ENCODE measurements around the gene CIRBP. TPM values are rescaled to one million over a fixed set of nuclear protein-coding genes. Genes with fewer than 3 reads are reported as not detected.

CIRBP gene
- total RNA-seq, 2 donors from 2014 or later: 282 to 301 TPM

DNA sequence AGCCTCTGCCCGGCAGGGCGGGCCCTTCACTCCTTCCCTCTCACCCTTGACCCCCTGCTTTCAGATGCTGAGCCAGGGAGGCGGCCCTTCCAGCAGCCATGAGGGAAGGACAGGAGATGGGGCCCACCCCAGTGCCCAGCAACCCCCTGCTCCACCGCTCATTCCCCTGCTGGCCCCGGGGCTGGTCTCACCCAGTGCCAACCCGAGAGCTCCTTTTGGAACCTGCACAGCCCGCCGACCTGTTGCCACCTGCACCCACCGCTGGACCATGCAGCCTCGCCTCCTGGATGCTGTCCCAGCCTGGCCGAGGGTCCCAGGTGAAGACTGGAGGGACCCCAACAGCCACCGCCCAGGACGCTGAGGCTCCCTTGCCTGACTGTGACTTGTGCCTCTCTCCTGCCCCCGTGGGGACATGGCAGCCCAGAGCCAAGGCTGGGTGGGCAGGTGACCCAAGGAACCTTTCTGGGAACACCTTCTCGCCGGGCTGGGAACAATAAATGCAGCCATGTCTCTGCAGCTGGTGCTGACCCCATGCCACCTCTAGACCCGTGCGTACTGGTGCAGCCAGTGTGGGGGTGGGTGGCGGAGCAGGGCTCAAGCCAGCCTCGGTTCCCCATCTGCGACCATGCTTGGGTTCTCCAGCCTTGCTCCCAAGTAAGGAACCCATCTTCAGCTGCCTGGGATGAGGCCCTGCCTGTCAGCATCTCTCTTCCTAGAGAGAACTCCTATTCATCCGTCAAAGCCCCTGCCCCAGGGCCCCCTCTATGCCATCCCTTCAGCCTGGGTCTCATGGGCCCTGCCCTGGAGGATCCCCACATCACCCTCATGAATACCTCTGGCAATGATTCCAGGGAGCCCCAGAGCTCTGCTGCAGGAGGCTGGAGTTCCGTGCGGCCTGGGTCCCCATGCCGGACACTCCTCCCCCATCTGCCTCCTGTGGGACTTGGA is 9.9 kb downstream of the CIRBP start:
- peaks cover 4% of the 10 kb centered on the region for H3K4me1 Mint-ChIP-seq
- Histone ChIP-seq H3K36me3 (ENCODE audit: control insufficient read depth, insufficient read depth, low read length) (peaks cover 26% of the 10 kb centered on the region), H3K27ac (ENCODE audit: low read depth, low read length) (no peak overlapping the region), H3K27me3 (ENCODE audit: control insufficient read depth, insufficient read depth, low read length, poor library complexity, severe bottlenecking) (no peaks in the 10 kb centered on the region), H3K9me3 (ENCODE audit: control insufficient read depth, low read length) (no peaks in the 10 kb centered on the region), H3K4me3 (ENCODE audit: low read length) (no peak overlapping the region), H3K4me1 (ENCODE audit: control insufficient read depth, insufficient read depth, low read length) (peaks cover 8% of the 10 kb centered on the region), H3K9ac (ENCODE audit: extremely low read depth, low read length, poor library complexity, severe bottlenecking) (no peak overlapping the region)
- peaks cover 28% of the 10 kb centered on the region for H3K36me3 Mint-ChIP-seq (ENCODE audit: low read depth)
- H3K27ac Mint-ChIP-seq: no peak overlapping the region
- WGBS, 2 experiments (ENCODE audit: insufficient coverage in 1 of 2, insufficient read length in 1 of 2): 93 to 94% methylated on average over 16 to 25 of the region's 25 CpGs
- DNase-seq: no peak
- H3K4me3 Mint-ChIP-seq: no peak overlapping the region
- TF ChIP-seq, protein P1, sequence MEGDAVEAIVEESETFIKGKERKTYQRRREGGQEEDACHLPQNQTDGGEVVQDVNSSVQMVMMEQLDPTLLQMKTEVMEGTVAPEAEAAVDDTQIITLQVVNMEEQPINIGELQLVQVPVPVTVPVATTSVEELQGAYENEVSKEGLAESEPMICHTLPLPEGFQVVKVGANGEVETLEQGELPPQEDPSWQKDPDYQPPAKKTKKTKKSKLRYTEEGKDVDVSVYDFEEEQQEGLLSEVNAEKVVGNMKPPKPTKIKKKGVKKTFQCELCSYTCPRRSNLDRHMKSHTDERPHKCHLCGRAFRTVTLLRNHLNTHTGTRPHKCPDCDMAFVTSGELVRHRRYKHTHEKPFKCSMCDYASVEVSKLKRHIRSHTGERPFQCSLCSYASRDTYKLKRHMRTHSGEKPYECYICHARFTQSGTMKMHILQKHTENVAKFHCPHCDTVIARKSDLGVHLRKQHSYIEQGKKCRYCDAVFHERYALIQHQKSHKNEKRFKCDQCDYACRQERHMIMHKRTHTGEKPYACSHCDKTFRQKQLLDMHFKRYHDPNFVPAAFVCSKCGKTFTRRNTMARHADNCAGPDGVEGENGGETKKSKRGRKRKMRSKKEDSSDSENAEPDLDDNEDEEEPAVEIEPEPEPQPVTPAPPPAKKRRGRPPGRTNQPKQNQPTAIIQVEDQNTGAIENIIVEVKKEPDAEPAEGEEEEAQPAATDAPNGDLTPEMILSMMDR (conservative IDR thresholded peaks at IDR 0.05): no peak
- H3K9me3 Mint-ChIP-seq: no peaks in the 10 kb centered on the region
- H3K27me3 Mint-ChIP-seq (ENCODE audit: insufficient read depth): no peaks in the 10 kb centered on the region

DNA sequence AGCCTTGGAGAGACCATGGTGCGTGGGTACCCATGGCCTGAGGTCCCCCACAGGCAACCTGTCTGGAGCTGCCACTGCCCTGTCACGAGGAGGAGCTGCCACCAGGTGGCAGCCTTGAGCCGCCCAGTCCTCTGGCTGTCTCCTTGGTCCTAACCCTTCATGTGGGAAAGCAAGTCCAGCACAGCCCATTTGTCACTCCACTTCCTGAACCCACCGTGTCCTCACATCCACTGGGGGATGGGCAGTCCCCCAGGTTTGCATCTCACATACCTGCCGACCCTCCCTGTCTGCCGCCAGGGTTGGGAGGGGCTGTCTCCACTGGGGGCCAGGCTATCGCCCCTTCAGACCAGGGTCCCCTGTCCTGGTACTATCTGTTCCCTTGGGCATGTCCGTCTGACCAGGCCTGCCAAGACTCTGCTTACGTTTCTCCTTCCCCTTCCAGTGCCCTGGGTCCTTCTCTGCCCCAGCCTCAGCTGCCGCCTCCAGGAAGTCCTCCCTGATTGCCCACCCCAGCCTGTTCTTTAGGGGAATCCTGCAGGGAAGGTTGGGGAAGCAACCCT is 10.7 kb downstream of the CIRBP start:
- Mint-ChIP-seq H3K36me3 (ENCODE audit: low read depth) (peaks cover 23% of the 10 kb centered on the region), H3K4me1 (peaks cover 7% of the 10 kb centered on the region), H3K27ac (no peak overlapping the region), H3K4me3 (no peak overlapping the region), H3K27me3 (ENCODE audit: insufficient read depth) (peaks cover 3% of the 10 kb centered on the region), H3K9me3 (no peaks in the 10 kb centered on the region)
- Histone ChIP-seq H3K4me3 (ENCODE audit: low read length) (no peak overlapping the region), H3K4me1 (ENCODE audit: control insufficient read depth, insufficient read depth, low read length) (peaks cover 9% of the 10 kb centered on the region), H3K27me3 (ENCODE audit: control insufficient read depth, insufficient read depth, low read length, poor library complexity, severe bottlenecking) (no peaks in the 10 kb centered on the region), H3K9me3 (ENCODE audit: control insufficient read depth, low read length) (no peaks in the 10 kb centered on the region), H3K9ac (ENCODE audit: extremely low read depth, low read length, poor library complexity, severe bottlenecking) (no peak overlapping the region), H3K27ac (ENCODE audit: low read depth, low read length) (no peak overlapping the region), H3K36me3 (ENCODE audit: control insufficient read depth, insufficient read depth, low read length) (peaks cover 18% of the 10 kb centered on the region)
- TF ChIP-seq, protein P1 (conservative IDR thresholded peaks at IDR 0.05): peak; percentile 98
- DNase-seq: peak; percentile 96
- 39 to 47% methylated on average over 9 to 10 of the region's 10 CpGs for WGBS, 2 experiments (ENCODE audit: insufficient coverage in 1 of 2, insufficient read length in 1 of 2)

DNA sequence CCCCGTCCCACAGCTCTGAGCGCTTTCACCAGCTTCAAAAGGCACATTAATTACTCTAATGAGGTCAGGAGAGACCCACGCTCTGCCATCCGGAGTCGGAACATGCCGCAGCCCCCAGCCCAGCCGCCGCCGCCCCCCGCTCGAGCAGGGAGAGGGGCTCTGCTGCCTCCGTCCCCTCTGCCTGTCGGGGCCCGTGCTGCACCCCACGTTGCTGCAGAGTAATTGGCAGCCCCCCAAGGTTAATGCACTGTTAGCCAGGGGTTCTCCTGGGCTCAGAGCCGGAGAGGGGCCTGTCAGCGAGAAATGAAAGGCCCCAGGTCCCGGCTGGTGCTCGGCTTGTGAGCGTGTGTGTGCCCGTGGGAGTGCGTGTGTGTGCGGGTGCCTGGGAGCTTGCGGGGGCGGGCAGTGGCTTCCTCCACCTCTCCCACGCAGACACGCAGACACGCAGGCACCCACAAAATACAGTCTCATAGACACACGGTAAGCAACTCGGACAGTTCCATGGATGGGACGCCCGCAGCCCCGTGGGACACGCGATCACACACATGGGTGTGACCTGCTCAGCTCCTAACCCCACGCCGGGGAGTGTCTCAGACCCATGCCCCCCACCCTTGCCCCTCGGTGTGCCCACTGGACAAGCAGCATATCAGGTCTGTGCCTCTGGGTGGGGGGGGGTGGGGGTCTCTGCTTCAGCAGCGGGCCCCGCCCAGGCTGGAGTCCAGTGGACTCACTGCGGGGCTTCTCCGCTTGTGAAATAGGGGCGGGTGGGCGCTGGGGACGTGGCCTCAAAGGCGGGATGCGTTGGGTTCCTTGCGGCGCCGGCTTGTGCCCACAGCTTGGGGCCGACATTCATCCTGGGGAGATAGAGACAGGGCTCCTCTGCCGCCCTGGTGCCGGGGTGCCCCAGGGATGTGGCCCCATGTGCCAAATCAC is 11.8 kb downstream of the CIRBP start:
- H3K27ac ChIP-seq (ENCODE audit: low read depth, low read length): no peak overlapping the region
- H3K9me3 ChIP-seq (ENCODE audit: control insufficient read depth, low read length): no peaks in the 10 kb centered on the region
- Mint-ChIP-seq H3K27me3 (ENCODE audit: insufficient read depth) (peaks cover 5% of the 10 kb centered on the region), H3K9me3 (no peaks in the 10 kb centered on the region), H3K27ac (no peak overlapping the region), H3K36me3 (ENCODE audit: low read depth) (peaks cover 23% of the 10 kb centered on the region), H3K4me3 (no peak overlapping the region), H3K4me1 (peaks cover 10% of the 10 kb centered on the region)
- H3K9ac ChIP-seq (ENCODE audit: extremely low read depth, low read length, poor library complexity, severe bottlenecking): no peak overlapping the region
- no peak for DNase-seq
- 94 to 98% methylated on average over 35 to 52 of the region's 53 CpGs for WGBS, 2 experiments (ENCODE audit: insufficient coverage in 1 of 2, insufficient read length in 1 of 2)
- no peaks in the 10 kb centered on the region for H3K27me3 ChIP-seq (ENCODE audit: control insufficient read depth, insufficient read depth, low read length, poor library complexity, severe bottlenecking)
- H3K4me3 ChIP-seq (ENCODE audit: low read length): no peak overlapping the region
- H3K36me3 ChIP-seq (ENCODE audit: control insufficient read depth, insufficient read depth, low read length): peaks cover 17% of the 10 kb centered on the region
- TF ChIP-seq, protein P1 (conservative IDR thresholded peaks at IDR 0.05): no peak
- H3K4me1 ChIP-seq (ENCODE audit: control insufficient read depth, insufficient read depth, low read length): peaks cover 9% of the 10 kb centered on the region

Data from endodermal cell (in vitro differentiated cells).